Pancreas (tissue), 10 donors: ENCODE measurements around the gene EIF4G3. TPM values are rescaled to one million over a fixed set of nuclear protein-coding genes. Genes with fewer than 3 reads are reported as not detected.
"Not testable (repeated sequence)": the region's sequence is repeated elsewhere in the genome, so short reads cannot be mapped to it uniquely, and the experiment has no call there.

Source experiments
- ATAC-seq, 4 donors: fragments of 200-7000 bp; cut with Tn5 transposase; one replicate each; pipeline versions ENCODE4 v1.8.0 to v1.9.1; 2020; ENCODE audit warnings: mild to moderate bottlenecking in 4 of 4, moderate library complexity in 4 of 4
- DNase-seq, 6 donors: peaks; one replicate each; pipeline ENCODE4 v3.0.0-alpha.2; 2020
- FAIRE-seq: peaks from 2 replicates; lab custom pipeline; 2012; peaks lifted over from hg19 to GRCh38; lab: Jason Lieb, UNC
- H3K27ac ChIP-seq, 4 donors: fragments of 200-600 bp; sonication (generic); 1 replicate in 3 of 4; 2 replicates in 1 of 4; pipeline versions ENCODE4 v1.5.0 to v1.8.0; 2020
- H3K27me3 ChIP-seq, 4 donors: fragments of 200-600 bp; one replicate each; pipeline ENCODE4 v1.8.0; 2021
- H3K36me3 ChIP-seq, 3 donors: fragments of 200-600 bp; sonication (generic) in 1 of 3; one replicate each; pipeline versions ENCODE4 v1.5.0 to v1.8.0; 2020 to 2021
- H3K4me1 ChIP-seq, 3 donors: fragments of 200-600 bp; one replicate each; pipeline ENCODE4 v1.8.0; 2021
- H3K4me3 ChIP-seq, 4 donors: fragments of 200-600 bp; sonication (generic) in 2 of 4; one replicate each; pipeline versions ENCODE4 v1.5.0 to v1.8.0; 2020 to 2021
- H3K9me3 ChIP-seq, 4 donors: fragments of 200-600 bp; one replicate each; pipeline ENCODE4 v1.8.0; 2021
- WGBS, 2 donors: extraction: QIAGEN DNeasy Blood & Tissue Kit; methylation state at CpG; one replicate each; pipeline ENCODE4 v1.1.7; 2013; 5-methylcytosine and 5-hydroxymethylcytosine counted together
- intact Hi-C, 3 donors: fragments of 100-400 bp; cut with DNase I; formaldehyde crosslinking; loops; one replicate each; pipeline versions ENCODE4 v1.11.1 to v1.14.2; 2022
- polyA plus RNA-seq, 2 donors: library from polyadenylated mRNA; stranded (reverse); fragments of 200-250 nt; gene quantifications; one replicate each; pipeline ENCODE4 v1.2.3, GENCODE V29; 2013
- total RNA-seq, 6 donors: library from RNA; stranded (reverse); fragmentation: NEBNext Ultra II Directional in 4 of 6; extraction: Animal tissue kit (Norgen Biotek cat#: 25700) in 4 of 6; gene quantifications; one replicate each; pipeline versions ENCODE4 v1.2.1 to v1.2.4, GENCODE V29; 2021 to 2023
- TF ChIP-seq, protein P1 (sequence below), 4 donors: fragments of 200-600 bp; sonication (generic) in 3 of 4; IDR thresholded peaks; one replicate each; pipeline versions ENCODE4 v1.5.0 to v1.8.0; 2021; ENCODE audit warnings: antibody characterized with exemption in 4 of 4
- donor health status: healthy with polysubstance abuse.
- donor health status: DM: no; HTN: no; CAD: no; lungs with moderate emphysema.
- donor health status: DM: no; HTN: no; CAD: no.
- donor health status: control.
- donor health status: control.
- donor health status: Bipolar disorder and iron deficiency.
- donor health status: DM: yes; HTN: yes; CAD: no.
- donor health status: DM: no; HTN: no; CAD: no.
- donor health status: DM: no; HTN: no; CAD: no.
- donor health status: DM: yes; HTN: yes; CAD: no.

Gene EIF4G3
- total and polyA plus RNA-seq, 8 donors: 9.6 to 22.7 (median 13.8) TPM

DNA sequence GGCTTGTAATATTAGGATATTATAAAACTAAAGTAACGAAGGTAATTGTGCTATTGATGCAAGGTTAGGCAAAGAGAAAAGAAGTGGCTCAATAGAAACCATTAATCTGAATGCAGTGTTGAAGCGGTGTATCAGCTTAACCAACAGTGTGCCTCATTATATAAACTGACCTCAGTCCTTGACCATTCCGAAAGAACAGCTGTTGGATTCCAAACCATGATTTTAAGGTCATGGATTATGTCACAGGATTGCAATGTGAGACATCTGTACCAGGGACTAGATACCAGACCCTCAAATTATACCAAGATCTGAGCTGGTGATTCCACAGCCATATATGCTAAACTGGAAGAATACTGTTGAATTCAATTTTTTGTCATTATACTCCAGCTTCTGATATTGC, 255.4 kb downstream of the EIF4G3 start:
- Histone ChIP-seq H3K27ac (no peak overlapping the region), H3K36me3 (no peaks in the 10 kb centered on the region), H3K27me3 (no peaks in the 10 kb centered on the region), H3K4me1 (no peaks in the 10 kb centered on the region), H3K9me3 (no peaks in the 10 kb centered on the region), H3K4me3 (no peak overlapping the region)
- ATAC-seq (no peak), FAIRE-seq (no peak), DNase-seq (no peak)
- 87% methylated on average over 3 of the region's 3 CpGs for WGBS, 2 donors
- intact Hi-C loops: no loop called here
- TF ChIP-seq, protein P1, sequence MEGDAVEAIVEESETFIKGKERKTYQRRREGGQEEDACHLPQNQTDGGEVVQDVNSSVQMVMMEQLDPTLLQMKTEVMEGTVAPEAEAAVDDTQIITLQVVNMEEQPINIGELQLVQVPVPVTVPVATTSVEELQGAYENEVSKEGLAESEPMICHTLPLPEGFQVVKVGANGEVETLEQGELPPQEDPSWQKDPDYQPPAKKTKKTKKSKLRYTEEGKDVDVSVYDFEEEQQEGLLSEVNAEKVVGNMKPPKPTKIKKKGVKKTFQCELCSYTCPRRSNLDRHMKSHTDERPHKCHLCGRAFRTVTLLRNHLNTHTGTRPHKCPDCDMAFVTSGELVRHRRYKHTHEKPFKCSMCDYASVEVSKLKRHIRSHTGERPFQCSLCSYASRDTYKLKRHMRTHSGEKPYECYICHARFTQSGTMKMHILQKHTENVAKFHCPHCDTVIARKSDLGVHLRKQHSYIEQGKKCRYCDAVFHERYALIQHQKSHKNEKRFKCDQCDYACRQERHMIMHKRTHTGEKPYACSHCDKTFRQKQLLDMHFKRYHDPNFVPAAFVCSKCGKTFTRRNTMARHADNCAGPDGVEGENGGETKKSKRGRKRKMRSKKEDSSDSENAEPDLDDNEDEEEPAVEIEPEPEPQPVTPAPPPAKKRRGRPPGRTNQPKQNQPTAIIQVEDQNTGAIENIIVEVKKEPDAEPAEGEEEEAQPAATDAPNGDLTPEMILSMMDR (IDR thresholded peaks at IDR 0.05): no peak

DNA sequence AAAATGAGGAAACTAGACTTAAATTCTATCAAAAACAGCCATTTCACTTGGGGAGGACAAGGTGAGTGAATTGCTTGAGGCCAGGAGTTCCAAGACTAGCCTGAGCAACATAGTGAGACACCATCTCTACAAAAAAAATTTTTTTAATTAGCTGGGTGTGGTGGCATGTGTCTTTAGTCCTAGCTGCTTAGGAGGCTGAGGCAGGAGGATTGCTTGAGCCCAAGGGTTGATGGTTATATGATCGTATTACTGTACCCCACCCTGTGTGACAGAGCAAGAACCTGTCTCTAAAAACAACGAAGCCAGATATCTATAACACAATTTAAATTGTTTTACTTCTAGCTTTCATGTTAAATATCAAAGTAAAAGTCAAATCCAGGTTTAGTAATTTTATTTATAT, 263.5 kb downstream of the EIF4G3 start:
- no peak for DNase-seq
- TF ChIP-seq, protein P1 (IDR thresholded peaks at IDR 0.05): no peak
- H3K9me3 ChIP-seq: no peaks in the 10 kb centered on the region
- no peak overlapping the region for H3K27ac ChIP-seq
- 96 to 98% methylated on average over 2 of the region's 2 CpGs for WGBS, 2 donors
- H3K27me3 ChIP-seq: no peaks in the 10 kb centered on the region
- H3K36me3 ChIP-seq: no peaks in the 10 kb centered on the region
- H3K4me3 ChIP-seq: no peak overlapping the region
- no peak for FAIRE-seq
- H3K4me1 ChIP-seq: no peaks in the 10 kb centered on the region
- no peak for ATAC-seq
- intact Hi-C loops: no loop called here

DNA sequence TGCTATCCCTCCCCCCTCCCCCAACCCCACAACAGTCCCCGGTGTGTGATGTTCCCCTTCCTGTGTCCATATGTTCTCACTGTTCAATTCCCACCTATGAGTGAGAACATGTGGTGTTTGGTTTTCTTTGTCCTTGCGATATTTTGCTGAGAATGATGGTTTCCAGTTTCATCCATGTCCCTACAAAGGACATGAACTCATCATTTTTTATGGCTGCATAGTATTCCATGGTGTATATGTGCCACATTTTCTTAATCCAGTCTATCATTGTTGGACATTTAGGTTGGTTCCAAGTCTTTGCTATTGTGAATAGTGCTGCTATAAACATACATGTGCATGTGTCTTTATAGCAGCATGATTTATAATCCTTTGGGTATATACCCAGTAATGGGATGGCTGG, 269.2 kb downstream of the EIF4G3 start:
- H3K9me3 ChIP-seq, H3K4me3 ChIP-seq, DNase-seq, ATAC-seq, H3K4me1 ChIP-seq, intact Hi-C loops, FAIRE-seq, H3K27me3 ChIP-seq, H3K36me3 ChIP-seq, H3K27ac ChIP-seq: not testable (repeated sequence)
- 95 to 96% methylated on average over 1 of the region's 2 CpGs for WGBS, 2 donors

DNA sequence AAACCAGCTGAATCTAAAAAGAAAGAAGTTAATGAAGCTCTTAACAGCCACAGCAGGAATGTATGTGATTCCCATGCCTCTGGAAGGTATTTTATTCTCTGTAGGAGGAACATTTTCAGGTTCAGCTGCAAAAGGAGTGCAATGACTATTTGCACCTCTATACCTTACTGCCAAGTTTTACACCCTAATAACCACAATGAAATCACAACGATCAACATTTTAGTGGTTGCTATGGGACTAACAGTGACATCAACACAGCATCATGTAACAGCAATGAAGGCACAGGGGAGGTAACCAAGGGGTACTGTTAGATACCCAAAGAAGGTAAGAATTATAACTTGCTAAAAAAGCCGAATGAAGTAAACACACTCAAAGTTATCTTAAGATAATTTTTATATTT, 273.3 kb downstream of the EIF4G3 start:
- no peaks in the 10 kb centered on the region for H3K9me3 ChIP-seq
- H3K4me3 ChIP-seq: no peak overlapping the region
- H3K4me1 ChIP-seq: no peaks in the 10 kb centered on the region
- peaks cover 0 to 3% (median 0%) of the 10 kb centered on the region in 3 donors for H3K36me3 ChIP-seq
- no peak for ATAC-seq
- no peak for FAIRE-seq
- no peaks in the 10 kb centered on the region for H3K27me3 ChIP-seq
- TF ChIP-seq, protein P1 (IDR thresholded peaks at IDR 0.05): no peak
- WGBS, 2 donors: 76 to 80% methylated on average over 2 of the region's 2 CpGs
- no peak overlapping the region for H3K27ac ChIP-seq
- intact Hi-C loops: no loop called here
- DNase-seq: no peak

DNA sequence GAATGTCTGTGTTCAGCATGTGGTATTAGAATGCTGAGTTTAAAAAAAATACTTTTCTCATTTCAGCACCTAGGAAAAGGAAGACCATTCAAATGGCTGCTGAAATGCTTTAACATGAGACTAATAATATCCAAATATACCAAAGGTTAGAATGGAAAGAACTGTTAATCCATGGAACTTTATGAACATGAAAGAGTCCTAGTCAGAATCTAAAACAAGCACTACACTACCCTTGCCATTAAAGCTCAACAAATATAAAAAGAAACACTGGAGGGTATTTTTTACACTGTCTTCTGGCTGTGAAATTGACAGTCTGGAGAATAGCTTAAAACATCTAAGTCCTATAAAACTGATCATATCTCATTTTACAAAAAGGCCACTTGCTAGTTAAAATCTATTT, 276.6 kb downstream of the EIF4G3 start:
- DNase-seq: no peak
- no peak overlapping the region for H3K4me3 ChIP-seq
- H3K4me1 ChIP-seq: peaks cover 0 to 7% (median 5%) of the 10 kb centered on the region in 3 donors
- H3K27me3 ChIP-seq: no peaks in the 10 kb centered on the region
- intact Hi-C loops: no loop called here
- FAIRE-seq: no peak
- no peak for ATAC-seq
- no peak overlapping the region for H3K27ac ChIP-seq
- TF ChIP-seq, protein P1 (IDR thresholded peaks at IDR 0.05): no peak
- no peaks in the 10 kb centered on the region for H3K9me3 ChIP-seq
- peaks cover 0 to 3% (median 0%) of the 10 kb centered on the region in 3 donors for H3K36me3 ChIP-seq
